Left lung (tissue), 10 donors: ENCODE data around the gene PCDHGA6. TPM values are rescaled to one million over a fixed set of nuclear protein-coding genes. Genes with fewer than 3 reads are reported as not detected.
"Not testable (repeated sequence)": the region's sequence is repeated elsewhere in the genome, so short reads cannot be mapped to it uniquely, and the experiment has no call there.

Experiments used
- ATAC-seq: fragments of 200-7000 bp; cut with Tn5 transposase; one replicate; pipeline ENCODE4 v1.9.1; 2020; ENCODE audit warnings: moderate library complexity
- DNase-seq, 4 donors: peaks; one replicate each; pipeline ENCODE4 v3.0.0-alpha.2; 2013 to 2020
- H3K27ac ChIP-seq, 2 donors: fragments of 200-600 bp; sonication (generic) in 1 of 2; one replicate each; pipeline versions ENCODE4 v1.5.0 to v1.8.0; 2020 to 2021
- H3K27me3 ChIP-seq, 2 donors: fragments of 200-600 bp; sonication (generic) in 1 of 2; one replicate each; pipeline versions ENCODE4 v1.5.0 to v1.8.0; 2020 to 2021
- H3K36me3 ChIP-seq, 2 donors: fragments of 200-600 bp; sonication (generic) in 1 of 2; one replicate each; pipeline versions ENCODE4 v1.5.0 to v1.8.0; 2020 to 2021
- H3K4me1 ChIP-seq, 2 donors: fragments of 200-600 bp; one replicate each; pipeline ENCODE4 v1.8.0; 2021
- H3K4me3 ChIP-seq, 2 donors: fragments of 200-600 bp; sonication (generic) in 1 of 2; one replicate each; pipeline versions ENCODE4 v1.5.0 to v1.8.0; 2020 to 2021; ENCODE audit warnings: mild to moderate bottlenecking in 1 of 2
- H3K9me3 ChIP-seq, 2 donors: fragments of 200-600 bp; sonication (generic) in 1 of 2; one replicate each; pipeline versions ENCODE4 v1.5.0 to v1.8.0; 2020 to 2021
- intact Hi-C, 2 donors: fragments of 100-400 bp; cut with DNase I; formaldehyde crosslinking; loops; one replicate each; pipeline versions ENCODE4 v1.11.2 to v1.14.2; 2022
- polyA plus RNA-seq, 6 donors: library from polyadenylated mRNA; unstranded; fragments of 120-200 nt; gene quantifications; one replicate each; pipeline ENCODE4 v1.2.1, GENCODE V29; 2013; ENCODE audit not compliant: insufficient read length in 6 of 6
- total RNA-seq, 2 donors: library from RNA; stranded (reverse); fragmentation: NEBNext Ultra II Directional; extraction: Animal tissue kit (Norgen Biotek cat#: 25700); gene quantifications; one replicate each; pipeline ENCODE4 v1.2.1, GENCODE V29; 2021
- TF ChIP-seq, protein P1 (sequence below), 2 donors: fragments of 200-600 bp; sonication (generic) in 1 of 2; IDR thresholded peaks; one replicate each; pipeline versions ENCODE4 v1.5.0 to v1.8.0; 2021; ENCODE audit warnings: antibody characterized with exemption in 2 of 2
- donor health status: DM: no; HTN: yes; CAD: no.
- donor health status: DM: no; HTN: no; CAD: no.

Gene PCDHGA6
- total and polyA plus RNA-seq, 8 donors, result 2.9 to 6.5 (median 5.4) TPM

DNA sequence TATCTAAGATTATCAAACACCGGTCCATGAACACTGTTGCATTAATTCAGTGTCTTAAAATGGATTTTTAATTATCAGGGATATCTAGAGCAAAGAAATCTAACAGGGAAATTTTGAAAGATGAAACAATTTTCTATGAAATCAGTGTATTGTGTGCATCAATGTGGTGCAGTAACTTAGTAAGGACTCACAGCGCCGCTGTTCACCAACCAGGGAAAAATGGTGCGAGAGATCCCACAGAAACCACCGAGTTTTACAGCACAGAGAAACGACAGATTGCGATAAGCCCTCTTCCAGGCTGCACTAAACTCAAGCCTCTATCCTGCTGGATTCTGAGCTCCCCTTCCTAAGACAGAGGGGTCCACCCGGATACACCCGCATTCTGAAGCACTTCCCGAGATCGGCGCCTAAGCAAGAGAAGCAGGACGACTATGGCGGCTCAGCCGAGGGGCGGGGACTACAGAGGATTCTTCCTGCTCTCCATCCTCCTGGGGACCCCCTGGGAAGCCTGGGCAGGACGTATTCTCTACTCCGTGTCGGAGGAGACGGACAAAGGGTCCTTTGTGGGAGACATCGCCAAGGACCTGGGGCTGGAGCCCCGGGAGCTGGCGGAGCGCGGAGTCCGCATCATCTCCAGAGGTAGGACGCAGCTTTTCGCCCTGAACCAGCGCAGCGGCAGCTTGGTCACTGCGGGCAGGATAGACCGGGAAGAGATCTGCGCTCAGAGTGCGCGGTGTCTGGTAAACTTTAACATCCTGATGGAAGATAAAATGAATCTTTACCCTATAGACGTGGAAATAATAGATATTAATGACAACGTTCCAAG lies 9.0 kb downstream of the PCDHGA6 start, which contains the start of gene PCDHGA7:
Gene PCDHGA7 (plus strand): TSS at position 274 of the 826 bp plus-strand sequence. CDS start 158 bp downstream, at position 432.
- no peak for ATAC-seq
- intact Hi-C loops, result no loop called here
- no peak within 1 kb of the TSS for H3K27ac ChIP-seq
- no peaks in the 10 kb centered on the region for H3K36me3 ChIP-seq
- no peak within 1 kb of the TSS for H3K4me3 ChIP-seq
- DNase-seq, result no peak
- H3K27me3 ChIP-seq, result peaks cover 14 to 86% of the 10 kb centered on the region in 2 donors
- H3K4me1 ChIP-seq, result no peaks in the 10 kb centered on the region
- TF ChIP-seq, protein P1, sequence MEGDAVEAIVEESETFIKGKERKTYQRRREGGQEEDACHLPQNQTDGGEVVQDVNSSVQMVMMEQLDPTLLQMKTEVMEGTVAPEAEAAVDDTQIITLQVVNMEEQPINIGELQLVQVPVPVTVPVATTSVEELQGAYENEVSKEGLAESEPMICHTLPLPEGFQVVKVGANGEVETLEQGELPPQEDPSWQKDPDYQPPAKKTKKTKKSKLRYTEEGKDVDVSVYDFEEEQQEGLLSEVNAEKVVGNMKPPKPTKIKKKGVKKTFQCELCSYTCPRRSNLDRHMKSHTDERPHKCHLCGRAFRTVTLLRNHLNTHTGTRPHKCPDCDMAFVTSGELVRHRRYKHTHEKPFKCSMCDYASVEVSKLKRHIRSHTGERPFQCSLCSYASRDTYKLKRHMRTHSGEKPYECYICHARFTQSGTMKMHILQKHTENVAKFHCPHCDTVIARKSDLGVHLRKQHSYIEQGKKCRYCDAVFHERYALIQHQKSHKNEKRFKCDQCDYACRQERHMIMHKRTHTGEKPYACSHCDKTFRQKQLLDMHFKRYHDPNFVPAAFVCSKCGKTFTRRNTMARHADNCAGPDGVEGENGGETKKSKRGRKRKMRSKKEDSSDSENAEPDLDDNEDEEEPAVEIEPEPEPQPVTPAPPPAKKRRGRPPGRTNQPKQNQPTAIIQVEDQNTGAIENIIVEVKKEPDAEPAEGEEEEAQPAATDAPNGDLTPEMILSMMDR (IDR thresholded peaks at IDR 0.05), result no peak
- H3K9me3 ChIP-seq, result peaks cover 0 to 91% of the 10 kb centered on the region in 2 donors

DNA sequence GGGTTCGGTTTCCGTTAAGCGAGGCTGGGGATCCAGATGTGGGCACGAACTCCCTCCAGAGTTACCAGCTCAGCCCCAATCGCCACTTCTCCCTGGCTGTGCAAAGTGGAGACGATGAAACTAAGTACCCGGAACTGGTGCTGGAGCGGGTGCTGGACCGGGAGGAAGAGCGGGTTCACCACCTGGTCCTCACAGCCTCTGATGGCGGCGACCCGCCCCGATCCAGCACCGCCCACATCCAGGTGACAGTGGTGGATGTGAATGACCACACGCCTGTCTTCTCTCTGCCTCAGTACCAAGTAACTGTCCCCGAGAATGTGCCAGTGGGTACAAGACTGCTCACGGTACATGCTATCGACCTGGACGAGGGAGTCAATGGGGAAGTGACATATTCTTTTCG lies 9.7 kb downstream of the PCDHGA6 start:
- TF ChIP-seq, protein P1 (IDR thresholded peaks at IDR 0.05), result no peak
- Histone ChIP-seq H3K4me1 (no peaks in the 10 kb centered on the region), H3K27ac (no peak overlapping the region), H3K27me3 (peaks cover 14 to 83% of the 10 kb centered on the region in 2 donors), H3K36me3 (no peaks in the 10 kb centered on the region), H3K9me3 (peaks cover 0 to 87% of the 10 kb centered on the region in 2 donors), H3K4me3 (no peak overlapping the region)
- DNase-seq, result no peak
- intact Hi-C loops, result no loop called here
- ATAC-seq, result no peak

GRCh38 chr5:141384471-141385267 lies 11.0 kb downstream of the PCDHGA6 start:
- DNase-seq (no peak), ATAC-seq (no peak)
- intact Hi-C loops, result no loop called here
- no peaks in the 10 kb centered on the region for H3K4me1 ChIP-seq
- H3K27ac ChIP-seq, result no peak overlapping the region
- H3K9me3 ChIP-seq, result peaks cover 0 to 91% of the 10 kb centered on the region in 2 donors
- H3K36me3 ChIP-seq, result no peaks in the 10 kb centered on the region
- peaks cover 14 to 90% of the 10 kb centered on the region in 2 donors for H3K27me3 ChIP-seq
- H3K4me3 ChIP-seq, result no peak overlapping the region
- TF ChIP-seq, protein P1 (IDR thresholded peaks at IDR 0.05), result no peak

DNA sequence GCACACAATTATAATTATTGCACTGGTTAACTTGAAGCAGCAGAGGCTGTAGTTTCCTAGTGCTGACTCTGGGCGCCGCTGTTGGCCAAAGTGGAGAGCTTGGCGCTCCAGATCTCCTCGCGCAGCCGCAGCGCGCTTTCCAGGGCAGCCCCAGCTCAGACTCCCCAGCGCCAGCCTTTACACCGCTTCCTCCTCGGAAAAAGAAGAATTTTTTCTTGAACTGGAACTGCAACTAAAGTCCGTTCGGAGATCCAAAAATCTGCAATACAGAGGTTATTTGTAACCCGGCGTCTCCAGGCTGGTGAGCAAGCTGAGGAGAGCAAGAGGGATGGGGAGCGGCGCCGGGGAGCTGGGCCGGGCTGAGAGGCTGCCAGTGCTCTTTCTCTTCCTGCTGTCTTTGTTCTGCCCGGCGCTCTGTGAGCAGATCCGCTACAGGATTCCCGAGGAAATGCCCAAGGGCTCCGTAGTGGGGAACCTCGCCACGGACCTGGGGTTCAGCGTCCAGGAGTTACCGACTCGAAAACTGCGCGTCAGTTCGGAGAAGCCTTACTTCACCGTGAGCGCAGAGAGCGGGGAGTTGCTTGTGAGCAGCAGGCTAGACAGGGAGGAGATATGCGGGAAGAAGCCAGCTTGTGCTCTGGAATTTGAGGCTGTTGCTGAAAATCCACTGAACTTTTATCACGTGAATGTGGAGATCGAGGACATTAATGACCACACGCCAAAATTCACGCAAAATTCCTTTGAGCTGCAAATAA lies 14.0 kb downstream of the PCDHGA6 start, which contains the start of gene PCDHGB4:
Gene PCDHGB4 (plus strand): TSS at position 142 of the 755 bp plus-strand sequence. CDS start 187 bp downstream, at position 329.
- H3K4me1 ChIP-seq, intact Hi-C loops, H3K36me3 ChIP-seq, H3K4me3 ChIP-seq, H3K27ac ChIP-seq, DNase-seq: not testable (repeated sequence)
- TF ChIP-seq, protein P1 (IDR thresholded peaks at IDR 0.05), result peak in 1 of 2 donors; percentile 10
- ATAC-seq, result peak; percentile 88
- H3K27me3 ChIP-seq, result peaks cover 9 to 90% of the 10 kb centered on the region in 2 donors
- H3K9me3 ChIP-seq, result peaks cover 0 to 92% of the 10 kb centered on the region in 2 donors
